ENCODE measurements around the gene WWP2.
"Not testable (repeated sequence)": the region's sequence is repeated elsewhere in the genome, so short reads cannot be mapped to it uniquely, and the experiment has no call there.

WWP2 gene

GRCh38 chr16:69929480-69929879 is 167.3 kb downstream of the WWP2 start:
- FAIRE-seq = no peak

DNA sequence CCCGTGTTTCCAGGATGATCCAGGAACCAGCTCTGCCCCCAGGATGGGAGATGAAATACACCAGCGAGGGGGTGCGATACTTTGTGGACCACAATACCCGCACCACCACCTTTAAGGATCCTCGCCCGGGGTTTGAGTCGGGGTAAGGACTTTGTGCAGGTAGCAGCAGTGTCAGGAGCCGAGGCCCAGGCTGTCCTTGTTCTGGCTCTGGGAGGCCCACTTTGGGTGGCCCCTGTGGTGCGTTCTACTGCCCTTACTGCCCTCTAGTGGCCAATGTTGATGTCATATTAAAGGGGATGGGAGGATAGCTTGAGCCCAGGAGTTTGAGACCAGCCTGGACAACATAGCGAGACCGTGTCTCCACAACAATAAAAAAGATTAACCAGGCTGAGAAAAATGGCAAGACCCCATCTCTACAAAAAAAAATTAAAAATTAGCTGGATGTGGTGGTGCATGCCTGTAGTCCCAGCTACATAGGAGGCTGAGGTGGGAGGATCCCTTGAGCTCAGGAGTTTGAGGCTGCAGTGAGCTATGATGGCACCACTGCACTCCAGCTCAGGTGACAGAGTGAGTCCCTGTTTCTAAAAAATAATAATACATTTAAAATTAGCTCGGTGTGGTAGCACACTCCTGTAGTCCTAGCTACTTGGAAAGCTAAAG is 168.1 kb downstream of the WWP2 start:
- FAIRE-seq = no peak

DNA sequence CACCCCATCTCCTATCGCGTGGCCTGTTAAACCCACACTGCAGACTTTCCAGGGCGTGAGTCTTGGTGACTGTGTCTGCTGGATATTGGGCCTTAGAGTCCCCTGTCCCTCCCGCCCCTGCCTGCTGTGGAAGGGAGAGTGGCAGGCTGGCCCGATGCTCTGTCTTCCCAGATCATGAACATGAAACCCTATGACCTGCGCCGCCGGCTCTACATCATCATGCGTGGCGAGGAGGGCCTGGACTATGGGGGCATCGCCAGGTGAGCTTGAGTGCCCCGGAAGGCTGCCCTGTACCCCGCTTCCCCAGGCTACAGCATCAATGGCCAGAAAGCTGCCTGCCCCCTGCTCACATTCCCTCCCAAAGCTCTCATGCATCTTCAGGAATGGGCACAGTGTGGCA is 169.5 kb downstream of the WWP2 start:
- no peak for FAIRE-seq

DNA sequence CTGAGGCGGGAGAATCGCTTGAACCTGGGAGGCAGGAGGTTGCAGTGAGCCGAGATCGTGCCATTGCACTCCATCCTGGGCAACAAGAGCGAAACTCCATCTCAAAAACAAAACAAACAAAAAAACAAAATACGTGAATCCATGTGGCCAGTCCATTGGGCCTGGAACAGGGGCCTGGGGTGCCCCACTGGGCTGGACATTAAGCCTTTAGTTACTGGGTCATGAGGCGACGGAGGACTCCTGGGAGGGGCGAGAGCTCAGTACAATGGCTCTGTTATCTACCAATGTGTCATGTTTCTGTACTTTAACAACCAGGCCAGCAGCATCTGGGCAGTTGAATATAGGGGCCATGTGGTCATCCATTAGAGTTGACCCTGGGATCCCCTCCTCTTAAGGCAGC is 170.1 kb downstream of the WWP2 start:
- no peak for FAIRE-seq

DNA sequence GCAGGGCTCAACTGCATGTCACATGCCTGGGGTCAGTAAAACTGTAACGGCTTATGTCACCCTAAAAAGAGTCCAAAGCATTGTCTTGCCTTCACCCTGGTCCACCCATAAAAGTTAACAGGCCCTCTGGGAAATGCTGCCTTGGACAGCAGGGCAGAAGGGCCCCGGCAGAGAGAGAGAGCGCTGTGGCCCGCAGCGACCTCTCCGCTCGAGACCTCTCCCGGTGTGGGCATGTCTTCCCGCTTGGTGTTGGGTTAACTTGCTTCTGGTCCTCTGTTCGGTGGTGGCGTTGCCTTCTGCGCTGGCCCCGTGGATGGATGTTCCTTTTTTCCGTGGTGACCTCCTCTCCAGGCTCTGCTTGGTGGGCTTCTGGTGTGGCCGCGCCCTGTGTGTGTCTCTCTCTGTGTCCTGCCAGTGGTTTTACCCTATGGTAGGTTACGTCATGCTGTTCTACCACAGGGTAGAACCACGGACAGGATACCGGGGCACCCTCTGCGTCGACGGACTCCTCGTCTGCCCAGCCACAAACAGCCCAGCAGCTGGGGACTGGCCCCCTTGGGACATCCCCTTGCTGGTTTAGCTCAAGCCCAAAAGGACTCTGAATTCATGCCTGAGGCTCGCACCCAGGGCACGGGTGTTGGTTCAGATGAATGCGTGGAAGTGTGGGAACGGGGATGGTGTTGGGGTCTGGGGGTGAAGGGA is 170.7 kb downstream of the WWP2 start:
- no peak for FAIRE-seq

GRCh38 chr16:69934044-69934443 is 171.9 kb downstream of the WWP2 start:
- FAIRE-seq = no peak

DNA sequence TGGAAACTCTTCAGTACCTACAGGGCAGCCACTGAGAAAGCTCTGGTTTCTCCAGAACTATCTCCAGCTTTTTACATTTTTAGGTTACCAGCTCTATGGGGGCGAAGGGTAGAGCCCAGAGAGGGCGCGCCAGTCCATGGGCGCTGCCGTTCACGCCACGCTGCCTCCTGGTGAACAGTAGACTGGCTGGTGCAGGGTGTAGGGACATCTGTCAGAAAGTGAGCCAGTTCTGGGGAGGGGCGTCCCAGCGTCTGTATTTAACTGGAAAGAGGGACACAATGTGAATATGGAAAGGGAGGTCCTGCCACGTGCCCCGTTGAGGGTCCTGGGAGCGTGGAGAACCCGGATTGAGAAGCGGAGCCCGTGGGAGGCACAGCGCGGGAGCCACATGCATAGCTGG is 172.6 kb downstream of the WWP2 start:
- FAIRE-seq = no peak

DNA sequence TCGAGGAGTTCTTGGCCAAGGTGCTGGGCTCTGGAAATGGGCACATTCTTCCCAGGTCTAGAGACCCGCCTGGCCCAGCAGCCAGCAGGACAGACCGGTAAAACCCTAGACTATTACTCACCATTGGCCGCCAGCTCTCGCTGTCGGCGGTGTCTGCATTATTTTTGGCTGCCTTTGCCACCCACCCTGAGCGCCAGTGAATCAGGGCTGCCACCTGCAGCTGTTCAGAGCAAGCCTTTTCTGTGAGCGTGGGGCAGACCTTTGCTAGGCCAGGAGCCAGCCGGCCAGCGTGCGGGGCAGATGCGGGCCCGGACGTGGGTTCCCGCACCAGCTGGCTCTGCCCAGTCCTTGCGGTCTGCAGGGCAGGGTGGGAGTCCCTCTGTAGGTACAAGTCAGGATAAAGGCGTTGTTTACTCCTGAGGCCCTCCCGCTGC is 173.2 kb downstream of the WWP2 start:
- FAIRE-seq = no peak

DNA sequence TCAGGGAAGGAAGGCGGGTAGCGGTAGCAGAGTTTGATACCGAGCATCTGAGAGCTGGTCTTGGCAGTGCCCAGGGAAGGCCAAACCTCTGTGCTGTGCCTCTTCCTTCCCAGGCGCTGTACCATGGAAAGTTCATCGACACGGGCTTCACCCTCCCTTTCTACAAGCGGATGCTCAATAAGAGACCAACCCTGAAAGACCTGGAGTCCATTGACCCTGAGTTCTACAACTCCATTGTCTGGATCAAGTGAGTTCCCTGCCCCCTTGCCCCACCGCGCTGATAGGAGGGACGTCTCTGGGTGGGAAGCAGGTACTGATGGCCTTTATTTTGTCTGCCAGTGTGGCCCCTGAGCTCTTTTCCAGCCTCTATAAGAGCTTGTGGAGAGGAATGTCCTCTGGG is 173.6 kb downstream of the WWP2 start:
- no peak for FAIRE-seq

GRCh38 chr16:69936252-69936651 is 174.1 kb downstream of the WWP2 start:
- FAIRE-seq = no peak

DNA sequence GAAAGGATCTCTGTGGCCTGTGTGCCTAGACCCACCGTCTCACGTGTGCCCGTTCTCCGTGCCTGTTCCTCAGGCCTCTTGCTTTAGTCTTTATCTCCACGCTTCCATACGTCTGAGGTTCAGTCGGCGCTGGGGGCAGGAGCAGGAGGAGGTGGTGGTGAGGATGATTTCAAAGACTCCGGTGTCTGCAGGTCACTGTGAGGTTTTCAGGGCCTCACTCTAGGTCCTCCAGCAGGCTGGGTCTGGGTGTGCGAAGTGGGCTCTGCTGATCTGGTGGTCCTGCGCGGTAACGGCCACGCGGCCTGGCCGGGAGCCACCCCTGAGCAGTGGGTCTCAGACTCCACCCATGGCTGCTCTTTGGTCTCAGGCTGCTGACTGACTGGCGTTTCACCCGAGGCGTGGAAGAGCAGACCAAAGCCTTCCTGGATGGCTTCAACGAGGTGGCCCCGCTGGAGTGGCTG is 174.6 kb downstream of the WWP2 start:
- no peak for FAIRE-seq

GRCh38 chr16:69937465-69937951 is 175.4 kb downstream of the WWP2 start:
- no peak for FAIRE-seq

DNA sequence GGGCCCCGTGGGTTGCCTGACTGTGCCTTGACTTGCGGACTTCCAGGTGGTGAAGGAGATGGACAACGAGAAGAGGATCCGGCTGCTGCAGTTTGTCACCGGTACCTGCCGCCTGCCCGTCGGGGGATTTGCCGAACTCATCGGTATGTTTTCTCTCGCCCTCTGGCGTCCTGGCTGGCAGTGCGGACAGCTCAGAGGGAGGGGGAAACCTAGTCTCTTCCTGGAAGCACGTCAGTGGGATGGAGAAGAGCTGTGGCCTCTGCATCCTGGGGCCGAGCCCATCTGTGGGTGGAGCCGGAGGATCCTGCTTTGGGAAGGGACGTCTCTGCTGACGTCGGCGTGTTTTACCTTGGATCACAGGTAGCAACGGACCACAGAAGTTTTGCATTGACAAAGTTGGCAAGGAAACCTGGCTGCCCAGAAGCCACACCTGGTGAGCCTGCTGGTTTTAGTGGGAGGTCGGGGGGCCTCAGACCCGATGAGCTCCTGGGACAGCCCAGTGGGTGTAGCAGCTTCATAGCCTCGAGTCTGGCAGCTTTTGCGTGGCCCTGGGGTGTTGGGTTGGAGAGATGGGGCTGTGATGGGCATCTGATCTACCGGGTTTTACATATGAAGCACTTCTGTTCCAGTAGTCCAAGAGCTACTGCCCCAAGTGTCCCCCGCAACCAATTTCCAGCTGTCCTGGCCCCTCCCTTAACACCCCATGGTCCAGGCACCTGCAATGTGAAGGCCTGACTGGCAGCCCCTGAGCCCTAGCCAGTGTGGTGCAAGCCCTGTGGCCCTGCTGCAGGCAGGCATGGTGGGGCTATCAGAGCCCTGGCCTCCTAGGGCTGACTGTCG is 177.1 kb downstream of the WWP2 start:
- FAIRE-seq = no peak

DNA sequence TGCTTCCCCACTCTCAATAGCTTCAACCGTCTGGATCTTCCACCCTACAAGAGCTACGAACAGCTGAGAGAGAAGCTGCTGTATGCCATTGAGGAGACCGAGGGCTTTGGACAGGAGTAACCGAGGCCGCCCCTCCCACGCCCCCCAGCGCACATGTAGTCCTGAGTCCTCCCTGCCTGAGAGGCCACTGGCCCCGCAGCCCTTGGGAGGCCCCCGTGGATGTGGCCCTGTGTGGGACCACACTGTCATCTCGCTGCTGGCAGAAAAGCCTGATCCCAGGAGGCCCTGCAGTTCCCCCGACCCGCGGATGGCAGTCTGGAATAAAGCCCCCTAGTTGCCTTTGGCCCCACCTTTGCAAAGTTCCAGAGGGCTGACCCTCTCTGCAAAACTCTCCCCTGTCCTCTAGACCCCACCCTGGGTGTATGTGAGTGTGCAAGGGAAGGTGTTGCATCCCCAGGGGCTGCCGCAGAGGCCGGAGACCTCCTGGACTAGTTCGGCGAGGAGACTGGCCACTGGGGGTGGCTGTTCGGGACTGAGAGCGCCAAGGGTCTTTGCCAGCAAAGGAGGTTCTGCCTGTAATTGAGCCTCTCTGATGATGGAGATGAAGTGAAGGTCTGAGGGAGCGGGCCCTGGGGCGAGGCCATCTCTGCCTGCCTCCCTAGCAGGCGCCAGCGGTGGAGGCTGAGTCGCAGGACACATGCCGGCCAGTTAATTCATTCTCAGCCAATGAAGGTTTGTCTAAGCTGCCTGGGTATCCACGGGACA is 177.9 kb downstream of the WWP2 start:
- no peak for FAIRE-seq

GRCh38 chr16:69940676-69941075 is 178.5 kb downstream of the WWP2 start:
- FAIRE-seq = no peak

DNA sequence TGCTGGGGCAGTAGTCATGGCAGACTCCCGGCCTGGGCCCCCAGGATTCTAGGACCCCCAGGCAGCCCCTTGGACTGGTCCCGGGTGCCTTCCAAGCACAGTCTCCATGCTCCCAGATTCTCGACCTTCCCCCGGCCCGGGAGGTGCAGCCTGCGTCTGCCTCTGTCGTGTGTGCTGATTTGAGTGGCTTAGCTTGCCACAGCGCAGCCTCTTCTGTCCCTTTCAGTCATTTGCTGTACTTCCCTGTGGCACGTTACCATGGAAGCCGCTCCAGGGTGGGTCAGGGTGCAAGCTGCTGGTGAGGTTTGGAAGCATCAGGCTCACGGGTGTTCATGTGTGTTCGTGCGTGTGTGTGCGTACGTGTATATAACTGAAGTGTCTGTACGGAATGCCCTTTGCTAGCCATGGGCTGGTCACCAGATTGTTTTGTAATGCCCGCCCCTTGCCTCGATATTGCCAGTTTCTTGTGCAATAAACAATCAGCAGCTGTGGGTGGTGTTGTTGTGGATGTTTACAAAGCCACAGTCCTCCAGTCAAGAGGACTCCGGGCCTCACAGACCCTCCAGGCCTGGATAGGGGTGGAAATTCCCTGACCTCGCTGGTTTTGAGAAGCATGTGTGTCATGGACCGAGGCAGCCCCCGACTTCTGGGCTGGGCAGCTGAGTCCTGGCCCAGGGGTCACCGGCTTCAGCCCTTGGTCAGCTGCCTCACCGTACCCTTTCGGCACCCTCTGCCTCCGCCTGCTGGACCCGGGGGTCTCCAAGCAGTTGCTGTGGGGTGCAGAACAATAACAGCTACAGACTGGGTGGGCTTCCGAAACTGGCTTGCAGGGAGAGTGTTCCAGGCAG is 179.3 kb downstream of the WWP2 start:
- no peak for FAIRE-seq

DNA sequence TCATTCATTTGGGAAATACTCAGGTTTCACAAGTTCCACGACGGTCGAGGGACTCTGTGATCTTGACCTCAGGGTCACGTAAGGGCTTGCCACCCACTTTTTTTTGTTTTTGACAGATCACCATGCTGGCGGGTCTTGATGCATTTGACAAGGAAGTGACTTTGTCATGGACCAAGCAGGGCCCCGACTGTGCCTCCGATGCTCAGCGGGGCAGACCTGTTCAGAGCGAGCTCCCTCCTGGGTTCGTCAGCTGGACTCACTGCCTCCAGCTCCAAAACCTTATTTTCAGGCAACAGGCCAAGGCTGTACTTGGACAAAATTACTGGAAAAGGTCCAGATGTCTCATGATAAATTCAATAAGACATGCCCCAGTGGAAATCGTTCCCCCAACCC is 180.0 kb downstream of the WWP2 start:
- FAIRE-seq = no peak

DNA sequence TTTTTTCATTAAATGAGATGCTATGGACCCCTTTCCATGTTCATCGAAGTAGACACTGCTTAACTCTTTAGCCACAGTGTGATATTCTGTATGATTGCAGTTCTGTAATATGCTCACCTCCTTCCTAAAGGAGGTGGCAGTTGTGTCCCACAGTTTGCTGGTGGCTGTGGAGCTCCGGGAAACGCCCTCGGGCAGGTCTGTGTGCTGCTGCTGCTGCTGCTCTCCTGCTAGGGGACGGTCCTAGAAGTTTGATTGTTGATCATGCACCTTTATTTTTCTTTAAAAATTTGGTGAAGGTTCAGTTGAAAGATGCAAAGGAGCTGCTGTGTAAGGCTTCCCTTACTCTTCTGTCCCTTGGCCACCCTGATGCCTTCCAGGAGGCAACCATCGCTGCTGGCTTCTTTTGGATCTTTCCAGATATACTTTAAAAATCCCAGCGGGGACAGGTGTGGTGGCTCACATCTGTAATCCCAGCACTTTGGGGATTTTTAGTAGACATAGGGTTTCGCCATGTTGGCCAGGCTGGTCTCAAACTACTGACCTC is 180.6 kb downstream of the WWP2 start:
- FAIRE-seq = no peak

DNA sequence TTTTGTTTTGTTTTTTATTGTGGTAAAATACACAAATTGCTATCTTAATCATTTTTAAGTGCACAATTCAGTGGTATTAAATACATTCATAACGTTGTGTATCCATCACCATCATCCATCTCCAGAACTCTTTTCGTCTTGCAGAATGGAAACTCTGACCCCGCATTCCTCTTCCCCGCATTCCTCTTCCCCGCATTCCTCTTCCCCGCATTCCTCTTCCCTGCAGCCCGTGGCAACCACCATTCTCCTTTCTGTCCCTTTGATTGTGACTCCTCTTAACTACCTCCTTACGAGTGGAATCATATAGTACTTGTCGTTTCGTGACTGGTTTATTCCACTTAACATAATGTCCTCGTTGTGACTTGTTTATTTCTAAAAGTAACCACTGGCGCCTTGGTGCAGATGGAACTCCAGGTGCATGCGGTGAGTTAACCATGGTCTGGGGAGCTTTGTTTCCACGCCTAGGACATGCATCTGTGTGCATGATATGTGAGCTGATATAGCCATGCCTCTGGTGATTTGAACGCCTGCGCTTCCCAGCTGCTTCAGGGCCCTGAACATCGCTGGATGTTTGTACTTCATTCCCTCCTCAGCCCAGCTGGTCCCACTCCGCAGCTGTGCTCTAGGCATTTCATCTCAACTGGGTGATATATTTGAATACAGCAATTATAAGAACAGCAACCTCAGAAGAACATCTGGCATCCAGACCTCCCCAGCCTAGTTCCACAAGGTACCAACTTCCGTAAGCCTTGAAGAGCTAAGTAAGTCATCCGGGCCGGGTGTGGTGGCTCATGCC is 181.3 kb downstream of the WWP2 start:
- not testable (repeated sequence) for FAIRE-seq

DNA sequence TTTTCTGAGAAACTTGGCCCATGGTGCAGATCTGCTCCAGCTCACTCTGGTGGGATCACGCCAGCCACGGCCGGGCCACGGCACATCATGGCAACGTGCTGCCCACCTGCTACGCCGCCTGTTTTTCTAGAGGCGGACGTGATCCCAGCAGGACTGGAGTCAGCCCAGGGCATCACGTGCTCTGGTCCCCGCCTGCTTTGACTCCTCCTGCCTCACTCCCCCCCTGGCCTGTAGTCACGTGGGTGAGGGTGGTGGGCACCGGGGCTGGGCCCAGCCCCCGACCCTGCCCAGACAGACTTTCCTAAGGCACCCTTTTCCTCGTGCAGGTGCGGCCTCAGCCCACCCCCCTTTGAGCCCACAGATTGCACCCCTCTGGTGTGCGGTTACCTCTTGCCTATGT is 188.3 kb downstream of the WWP2 start:
- FAIRE-seq = not testable (repeated sequence)

Data from colon (tissue), 2 donors.